Measurements from ENCODE around the gene LARP1.

The LARP1 gene

DNA sequence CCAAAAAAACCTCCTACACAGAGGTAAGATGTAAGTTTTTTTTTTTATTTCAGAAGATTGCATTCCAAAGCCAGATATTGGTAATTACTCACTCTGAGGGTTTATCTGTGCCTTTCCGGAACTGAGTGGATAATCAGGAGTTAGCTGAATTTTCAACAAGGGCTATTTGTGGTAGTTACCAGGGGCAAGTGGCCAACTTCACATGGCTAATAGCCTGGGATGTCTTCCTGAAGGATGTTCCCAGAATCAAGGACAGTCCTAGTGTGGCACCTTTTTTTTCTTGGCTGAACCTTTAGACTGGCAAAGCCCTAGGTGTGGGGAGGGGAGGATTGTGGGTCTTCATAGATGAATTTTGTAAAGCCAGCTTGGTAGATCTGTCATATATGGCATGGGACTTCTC lies 7.1 kb downstream of the LARP1 start:
- no peak for DNase-seq (ENCODE audit: low read depth in 2 of 2)

- no peak for DNase-seq (ENCODE audit: low read depth in 2 of 2)
Measured at GRCh38 chr5:154762700-154763099, 7.5 kb downstream of the LARP1 start.

- DNase-seq (ENCODE audit: low read depth in 2 of 2): no peak
Measured at GRCh38 chr5:154764967-154765366, 9.8 kb downstream of the LARP1 start.

- DNase-seq (ENCODE audit: low read depth in 2 of 2): no peak
Measured at GRCh38 chr5:154765396-154765925, 10.3 kb downstream of the LARP1 start.

- DNase-seq (ENCODE audit: low read depth in 2 of 2): no peak
Measured at GRCh38 chr5:154766558-154767281, 11.5 kb downstream of the LARP1 start.

DNA sequence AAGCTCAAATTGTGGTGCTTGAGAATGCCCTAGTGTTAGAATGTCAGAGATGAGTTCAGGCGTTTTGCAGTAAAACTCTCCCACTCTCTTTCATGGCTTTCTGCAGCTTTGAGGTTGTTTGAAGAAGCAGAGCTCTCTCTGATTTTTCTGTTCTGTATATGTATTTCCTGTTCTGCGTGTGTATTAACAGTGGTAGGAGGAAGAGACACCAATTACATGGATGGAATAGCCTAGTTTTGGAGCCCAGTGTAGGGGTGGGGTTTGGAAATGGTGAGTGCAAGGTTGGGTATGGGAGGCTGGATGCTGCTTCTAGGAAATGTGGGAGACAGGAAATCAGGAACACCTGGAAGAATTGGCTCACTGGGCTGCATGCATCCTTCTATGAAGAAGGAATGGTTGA lies 12.4 kb downstream of the LARP1 start:
- DNase-seq (ENCODE audit: low read depth in 2 of 2): no peak

- DNase-seq (ENCODE audit: low read depth in 2 of 2): no peak
Measured at GRCh38 chr5:154768207-154768606, 13.0 kb downstream of the LARP1 start.

- DNase-seq (ENCODE audit: low read depth in 2 of 2): no peak
Measured at GRCh38 chr5:154770111-154770510, 14.9 kb downstream of the LARP1 start.

DNA sequence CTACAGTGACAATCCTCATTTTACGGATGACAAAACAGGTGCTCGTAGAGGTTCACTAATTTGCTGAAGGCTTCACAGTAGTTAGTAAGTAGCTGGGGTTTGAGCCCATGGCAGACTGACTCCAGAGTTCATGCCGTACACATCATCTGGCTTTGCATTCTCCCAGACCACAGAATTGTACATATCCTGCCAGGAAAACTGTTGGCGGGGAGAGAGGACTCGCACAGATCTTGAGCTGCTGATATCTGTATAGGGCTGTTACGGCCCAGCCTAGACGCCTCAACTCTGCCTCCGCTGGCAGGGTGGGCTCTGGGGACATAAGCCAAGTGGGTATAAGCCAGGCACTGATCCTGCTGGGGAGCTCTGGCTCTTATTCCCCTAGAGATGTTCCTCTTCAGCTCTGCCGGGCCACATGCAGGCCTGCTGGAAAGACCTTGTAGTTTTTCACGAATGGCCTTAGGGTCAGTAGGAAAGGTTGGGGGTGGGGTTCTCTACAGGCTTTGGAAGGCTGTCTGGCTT lies 16.3 kb downstream of the LARP1 start:
- no peak for DNase-seq (ENCODE audit: low read depth in 2 of 2)

DNA sequence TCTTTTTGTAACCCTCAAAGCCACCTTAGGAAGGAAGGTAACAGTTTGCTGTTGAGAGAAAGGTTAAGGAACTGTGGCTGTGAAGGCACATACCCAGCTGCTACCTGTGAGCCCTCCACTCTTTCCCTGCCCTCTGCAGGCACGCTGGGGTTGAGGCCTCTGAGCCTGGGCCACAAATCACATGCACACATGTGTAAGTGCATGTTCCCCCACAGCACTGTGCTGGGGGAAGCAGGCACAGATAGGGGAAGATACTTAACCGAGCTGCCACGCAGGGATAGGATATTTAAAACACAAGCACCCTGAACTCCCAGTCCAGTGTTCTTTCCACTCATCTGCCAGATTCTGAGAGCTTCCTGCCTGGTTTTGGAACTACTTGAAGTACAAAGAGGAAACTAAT lies 18.1 kb downstream of the LARP1 start:
- DNase-seq (ENCODE audit: low read depth in 2 of 2): no peak

DNA sequence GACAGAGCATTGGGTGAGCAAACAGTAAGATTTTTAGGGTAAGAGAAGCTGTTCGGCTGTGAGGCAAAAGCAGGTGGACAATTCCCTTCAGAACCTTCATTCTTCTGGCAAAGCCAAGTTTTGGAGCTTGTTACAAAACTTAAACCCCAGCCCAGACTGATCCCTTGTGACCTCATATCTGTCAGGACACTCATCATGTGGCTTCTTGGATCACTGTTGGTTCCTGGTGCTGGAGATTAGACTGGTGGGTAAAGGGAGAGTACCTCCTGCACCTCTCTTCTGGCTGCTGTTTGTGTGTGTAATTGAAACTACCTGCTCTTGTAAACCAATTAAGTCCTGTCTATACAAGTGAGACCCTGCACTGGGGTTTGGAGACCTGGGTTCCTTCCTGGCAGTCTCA lies 21.0 kb downstream of the LARP1 start:
- no peak for DNase-seq (ENCODE audit: low read depth in 2 of 2)

GRCh38 chr5:154778534-154778933 lies 23.4 kb downstream of the LARP1 start:
- DNase-seq (ENCODE audit: low read depth in 2 of 2): no peak

GRCh38 chr5:154779105-154779504 lies 23.9 kb downstream of the LARP1 start:
- DNase-seq (ENCODE audit: low read depth in 2 of 2): no peak

DNA sequence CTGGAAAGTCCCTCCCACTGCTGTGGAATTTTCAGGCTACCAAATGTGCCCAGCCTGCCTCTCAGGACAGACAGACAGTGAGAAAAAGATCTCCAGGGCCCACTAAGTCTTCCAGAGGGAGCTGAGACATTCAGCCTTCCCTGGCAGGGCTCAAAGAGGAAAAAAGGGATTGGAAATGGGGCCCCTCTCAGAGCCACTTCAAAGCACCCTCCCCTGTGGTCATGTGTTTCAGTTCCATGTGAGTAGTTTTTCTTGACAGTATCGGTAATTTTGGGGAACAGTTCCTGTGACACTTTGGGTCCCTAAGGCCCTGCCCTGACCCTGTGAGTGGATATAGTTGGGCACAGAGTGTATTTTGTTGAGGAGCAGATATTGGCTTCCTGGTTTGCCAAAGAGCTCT lies 25.0 kb downstream of the LARP1 start:
- DNase-seq (ENCODE audit: low read depth in 2 of 2): no peak

DNA sequence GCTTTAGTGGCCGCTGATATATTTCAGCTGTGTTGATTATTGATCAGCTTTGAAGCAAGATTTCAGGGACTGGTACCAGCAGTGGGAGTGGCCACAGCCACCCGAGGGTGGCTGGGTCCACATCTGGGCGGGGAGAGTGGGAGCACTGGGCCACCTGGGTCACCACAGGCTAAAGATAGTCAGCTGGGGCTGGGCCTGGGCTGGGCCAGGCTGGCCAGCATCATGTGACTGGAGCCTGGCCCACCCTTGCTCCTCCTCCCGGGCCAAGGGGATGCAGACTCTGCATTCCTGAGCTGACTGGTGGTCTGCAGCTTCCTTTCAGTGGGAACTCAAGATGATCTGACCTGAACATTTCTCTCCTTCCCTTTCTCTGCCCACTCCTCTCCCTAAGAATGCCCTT lies 27.1 kb downstream of the LARP1 start:
- no peak for DNase-seq (ENCODE audit: low read depth in 2 of 2)

- DNase-seq (ENCODE audit: low read depth in 2 of 2): no peak
Measured at GRCh38 chr5:154782812-154783592, 27.8 kb downstream of the LARP1 start.

- DNase-seq (ENCODE audit: low read depth in 2 of 2): no peak
Measured at GRCh38 chr5:154783774-154784460, 28.7 kb downstream of the LARP1 start.

DNA sequence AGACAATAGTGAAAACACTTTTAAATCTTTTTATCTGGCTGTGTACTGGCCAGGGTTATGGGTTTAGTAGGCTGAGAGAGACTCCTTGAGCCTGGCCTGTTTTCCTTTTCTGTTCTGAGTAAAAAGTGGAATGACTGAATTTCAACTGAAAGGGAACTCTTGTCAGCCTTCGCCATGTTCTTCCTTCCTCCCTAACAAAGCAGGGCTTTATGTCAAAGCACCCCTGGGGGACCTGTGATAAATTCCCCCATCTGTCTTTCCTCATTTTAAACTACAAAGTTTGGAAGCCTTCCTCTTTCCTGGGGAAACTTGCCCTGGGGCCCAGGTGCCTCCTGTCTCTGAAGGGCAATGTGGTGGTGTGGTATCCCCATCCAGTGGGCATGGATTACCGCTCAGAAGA lies 29.7 kb downstream of the LARP1 start:
- DNase-seq (ENCODE audit: low read depth in 2 of 2): no peak

DNA sequence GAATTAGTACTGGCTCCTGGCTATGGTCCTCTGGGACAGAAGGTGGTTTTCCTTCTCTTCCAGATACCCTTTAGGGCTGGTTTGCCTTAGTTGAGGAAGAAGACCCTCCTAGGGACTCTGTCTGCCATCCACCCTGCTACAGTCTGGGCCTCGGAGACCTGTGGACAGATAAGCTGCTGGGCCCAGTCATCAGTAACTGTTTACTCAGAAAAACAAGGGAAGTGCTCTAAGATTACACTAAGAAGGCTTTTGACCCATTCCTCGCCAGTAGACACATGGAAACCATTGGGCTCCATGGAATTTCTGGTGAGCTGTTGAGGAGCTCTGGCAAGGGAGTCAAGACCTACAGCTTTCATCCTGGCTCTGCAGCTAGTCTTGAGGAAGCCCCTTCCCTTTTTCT lies 31.2 kb downstream of the LARP1 start:
- no peak for DNase-seq (ENCODE audit: low read depth in 2 of 2)

DNA sequence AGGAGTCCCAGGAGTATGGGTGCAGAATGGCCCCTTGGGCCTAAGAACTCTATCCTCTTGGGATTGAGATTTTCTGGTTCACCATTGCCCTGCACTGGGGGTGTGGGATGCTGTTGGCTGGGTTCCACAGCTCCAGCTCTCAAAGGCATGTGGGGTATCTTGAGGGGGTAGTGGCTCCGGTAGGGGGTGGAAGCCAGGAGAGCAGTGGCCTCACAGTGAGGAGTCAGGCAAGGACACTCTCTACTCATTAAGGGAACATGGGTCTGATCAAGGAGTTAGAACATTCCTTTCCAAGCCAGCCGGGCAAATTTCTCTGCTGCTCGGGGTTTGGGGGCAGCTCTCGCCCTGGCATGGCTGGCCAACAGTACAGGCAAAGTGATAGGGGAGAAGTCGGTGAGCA lies 33.0 kb downstream of the LARP1 start:
- no peak for DNase-seq (ENCODE audit: low read depth in 2 of 2)

DNA sequence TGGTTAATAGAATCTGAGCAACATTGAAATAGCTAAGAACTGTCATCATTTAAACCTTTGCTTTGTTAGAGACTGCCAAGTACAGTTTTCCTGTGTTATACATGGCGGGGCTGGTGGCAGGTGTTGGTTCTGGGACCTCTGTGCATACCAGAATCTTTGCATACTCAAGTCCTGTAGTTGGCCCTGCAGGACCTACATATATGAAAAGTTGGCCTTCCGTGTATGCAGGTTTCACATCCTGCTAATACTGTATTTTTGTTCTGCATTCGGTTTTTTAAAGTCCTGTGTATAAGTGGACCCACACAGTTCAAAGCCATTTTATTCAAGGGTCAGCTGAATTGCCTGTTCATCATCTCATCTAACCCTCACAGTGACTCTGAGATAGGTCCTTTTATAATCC lies 36.4 kb downstream of the LARP1 start:
- DNase-seq (ENCODE audit: low read depth in 2 of 2): no peak
